ENCODE measurements around the gene HOXD9. TPM values are rescaled to one million over a fixed set of nuclear protein-coding genes. Genes with fewer than 3 reads are reported as not detected.

HOXD9 gene
- total RNA-seq, 4 donors from 2014 or later: 3.8 to 78.1 (median 46.4) TPM

- peak in 2 of 4 experiments; percentile 18 to 28 for TF ChIP-seq CTCF (IDR thresholded peaks at IDR 0.05)
- TF ChIP-seq POLR2A (IDR thresholded peaks at IDR 0.05): no peak
- peaks cover 59 to 94% of the 10 kb centered on the region in 2 donors for H3K27me3 ChIP-seq
- H3K9me3 ChIP-seq: no peaks in the 10 kb centered on the region
- H3K4me1 ChIP-seq: peaks cover 0 to 3% of the 10 kb centered on the region in 2 donors
- DNase-seq: no peak
- H3K27ac ChIP-seq: no peak overlapping the region
- no peaks in the 10 kb centered on the region for H3K36me3 ChIP-seq
- no peak overlapping the region for H3K4me3 ChIP-seq
- intact Hi-C loops (cut with DNase I; ENCODE audit: low total_unique reads): loop anchor here (10.0 kb wide), 1 partner anchor 401 kb away; no protein-coding TSS in a partner anchor
Observed at GRCh38 chr2:176085861-176086771, 36.4 kb upstream of the HOXD9 start.

DNA sequence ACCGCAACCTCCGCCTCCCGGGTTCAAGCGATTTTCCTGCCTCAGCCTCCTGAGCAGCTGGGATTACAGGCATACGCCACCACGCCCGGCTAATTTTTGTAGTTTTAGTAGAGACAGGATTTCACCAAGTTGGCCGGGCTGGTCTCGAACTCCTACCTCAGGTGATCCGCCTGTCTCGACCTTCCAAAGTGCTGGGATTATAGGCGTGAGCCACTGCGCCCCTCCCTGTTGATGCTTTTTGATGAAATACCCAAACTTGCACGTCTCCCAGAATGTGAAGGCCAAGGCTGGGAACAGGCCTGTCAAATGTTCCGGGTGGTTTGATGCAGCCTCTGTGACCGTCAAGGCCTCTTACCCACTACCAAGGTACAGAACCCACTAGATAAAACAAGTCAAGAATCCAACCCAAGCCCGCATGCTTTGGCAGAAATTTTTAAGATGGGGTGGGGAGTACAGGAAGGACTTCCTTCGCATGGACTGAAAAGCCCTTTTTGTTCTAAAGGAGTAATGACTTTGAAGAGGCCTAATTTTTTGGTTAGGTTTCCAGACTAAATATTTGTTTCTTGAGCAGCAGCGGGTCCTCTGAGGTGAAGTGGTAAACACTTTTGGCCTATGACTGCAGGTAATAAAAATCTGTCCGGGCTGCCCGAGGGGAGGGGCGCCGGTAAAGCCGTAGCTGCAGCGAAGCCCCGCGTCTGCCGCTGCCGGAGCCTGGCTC lies 35.0 kb upstream of the HOXD9 start:
- Histone ChIP-seq H3K4me1 (peaks cover 0 to 6% of the 10 kb centered on the region in 2 donors), H3K36me3 (no peaks in the 10 kb centered on the region), H3K27me3 (peaks cover 57 to 92% of the 10 kb centered on the region in 2 donors), H3K4me3 (no peak overlapping the region), H3K27ac (no peak overlapping the region), H3K9me3 (no peaks in the 10 kb centered on the region)
- DNase-seq: no peak
- no peak for TF ChIP-seq CTCF (IDR thresholded peaks at IDR 0.05)
- no peak for TF ChIP-seq POLR2A (IDR thresholded peaks at IDR 0.05)
- intact Hi-C loops (cut with DNase I; ENCODE audit: low total_unique reads): loop anchor here (10.0 kb wide), 1 partner anchor 403 kb away; no protein-coding TSS in a partner anchor

- intact Hi-C loops (cut with DNase I; ENCODE audit: low total_unique reads): loop anchor here (10.0 kb wide), 1 partner anchor 403 kb away; no protein-coding TSS in a partner anchor
- Histone ChIP-seq H3K36me3 (no peaks in the 10 kb centered on the region), H3K27me3 (peaks cover 55 to 87% of the 10 kb centered on the region in 2 donors), H3K9me3 (no peaks in the 10 kb centered on the region), H3K4me1 (peaks cover 0 to 10% of the 10 kb centered on the region in 2 donors), H3K27ac (no peak overlapping the region), H3K4me3 (no peak overlapping the region)
- no peak for TF ChIP-seq POLR2A (IDR thresholded peaks at IDR 0.05)
- peak; percentile 54 to 79 (median 58) for TF ChIP-seq CTCF (IDR thresholded peaks at IDR 0.05)
- DNase-seq: peak in 1 of 2 donors; percentile 51
Observed at GRCh38 chr2:176088048-176088936, 34.2 kb upstream of the HOXD9 start.

DNA sequence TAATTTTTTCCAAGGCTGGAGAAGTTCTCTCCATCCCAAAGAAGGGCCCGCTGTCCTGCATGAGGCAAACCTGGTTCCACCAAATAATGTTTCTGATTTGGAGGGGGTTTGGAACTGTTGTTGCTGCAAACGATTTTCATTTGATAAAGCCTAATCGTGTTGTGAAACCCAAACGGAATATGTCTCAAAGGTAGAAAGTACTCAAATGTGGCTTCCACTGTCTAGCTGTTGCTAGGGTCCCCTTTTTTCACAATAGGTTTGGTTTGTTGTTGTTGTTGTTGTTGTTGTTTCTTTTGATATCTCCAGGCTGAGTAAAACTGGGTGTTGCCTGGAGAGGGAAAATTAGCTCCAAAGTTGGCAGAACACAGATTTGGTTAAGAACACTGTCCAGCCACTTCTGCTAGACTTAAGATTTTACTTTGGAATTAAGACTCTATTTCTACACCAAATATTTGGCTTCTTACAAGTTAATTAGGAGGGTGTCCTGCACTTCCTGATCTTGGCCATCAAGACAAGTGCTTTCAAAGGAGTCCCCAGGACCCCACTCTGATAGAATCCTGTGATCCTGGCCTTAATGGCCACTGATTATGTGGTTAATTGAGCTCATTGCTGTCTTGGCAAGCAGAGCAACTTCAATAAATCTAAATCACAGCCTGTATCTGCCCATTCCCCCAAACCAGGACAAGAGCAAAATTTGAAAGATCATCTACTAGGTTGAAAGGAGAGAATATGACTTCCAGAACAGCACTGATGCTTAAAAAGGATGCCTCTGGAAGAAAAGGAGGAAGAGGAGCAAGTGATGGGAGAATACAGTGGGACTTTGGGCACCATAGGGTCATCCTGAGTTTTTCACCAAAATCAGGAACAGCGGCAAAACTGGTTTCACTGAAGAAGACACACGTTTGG lies 33.3 kb upstream of the HOXD9 start:
- Histone ChIP-seq H3K9me3 (no peaks in the 10 kb centered on the region), H3K36me3 (no peaks in the 10 kb centered on the region), H3K27ac (no peak overlapping the region), H3K4me1 (peaks cover 0 to 12% of the 10 kb centered on the region in 2 donors), H3K27me3 (peaks cover 47 to 88% of the 10 kb centered on the region in 2 donors), H3K4me3 (no peak overlapping the region)
- DNase-seq: no peak
- TF ChIP-seq CTCF (IDR thresholded peaks at IDR 0.05) (no peak), POLR2A (IDR thresholded peaks at IDR 0.05) (no peak)
- intact Hi-C loops (cut with DNase I; ENCODE audit: low total_unique reads): loop anchor here (10.0 kb wide), 1 partner anchor 404 kb away; no protein-coding TSS in a partner anchor
